SU-DHL-6 (cell line): Measurements from ENCODE around the gene AKAP6.

Experiments used
- H2AFZ ChIP-seq: fragments of 200-600 bp; sonication (generic); 2 replicates; pipeline ENCODE4 v1.6.1; 2014; ENCODE audit warnings: low read depth, mild to moderate bottlenecking, moderate library complexity, mixed read lengths, antibody characterized with exemption, low read length; ENCODE audit not compliant: severe bottlenecking
- H3F3A ChIP-seq: fragments of 200-600 bp; shearing (Covaris generic); 2 replicates; pipeline ENCODE4 v1.6.0; 2016; ENCODE audit warnings: antibody characterized with exemption, mild to moderate bottlenecking; ENCODE audit not compliant: insufficient read depth
- H3K27ac ChIP-seq: fragments of 200-600 bp; sonication (generic); 2 replicates; pipeline ENCODE4 v1.5.1; 2016; ENCODE audit warnings: low read depth, mild to moderate bottlenecking, low read length, moderate library complexity, mixed read lengths
- H3K27me3 ChIP-seq: fragments of 200-600 bp; sonication (generic), shearing (Covaris generic); 2 replicates; pipeline ENCODE4 v1.6.0; 2014; ENCODE audit warnings: mild to moderate bottlenecking, low read length
- H3K36me3 ChIP-seq: fragments of 200-600 bp; sonication (generic); 2 replicates; pipeline ENCODE4 v1.6.1; 2014; ENCODE audit warnings: mild to moderate bottlenecking, low read length, mixed read lengths
- H3K4me2 ChIP-seq: fragments of 300-600, 200-600 bp; shearing (Covaris generic), sonication (generic); 2 replicates; pipeline ENCODE4 v1.6.0; 2014; ENCODE audit warnings: low read length, low read depth, mild to moderate bottlenecking; ENCODE audit not compliant: poor library complexity, severe bottlenecking
- H3K4me3 ChIP-seq: fragments of 200-600 bp; sonication (generic); 2 replicates; pipeline ENCODE4 v1.5.1; 2014; ENCODE audit warnings: antibody characterized with exemption, low read length, mild to moderate bottlenecking, mixed read lengths; ENCODE audit not compliant: insufficient read depth, poor library complexity, severe bottlenecking
- H3K79me2 ChIP-seq: fragments of 200-600 bp; sonication (generic); 2 replicates; pipeline ENCODE4 v1.6.1; 2014; ENCODE audit warnings: mild to moderate bottlenecking, low read length, moderate library complexity; ENCODE audit not compliant: insufficient read depth
- H3K9ac ChIP-seq: fragments of 200-600 bp; sonication (generic); 2 replicates; pipeline ENCODE4 v1.7.0; 2014; ENCODE audit warnings: mild to moderate bottlenecking, low read length
- H3K9me2 ChIP-seq: fragments of 200-600 bp; sonication (generic); replicated peaks from 2 replicates; pipeline ENCODE4 v1.6.1; 2014; ENCODE audit warnings: low read length; ENCODE audit not compliant: insufficient read depth
- H3K9me3 ChIP-seq: fragments of 200-600 bp; sonication (generic); 2 replicates; pipeline ENCODE4 v1.6.1; 2014; ENCODE audit warnings: low read length, mixed read lengths; ENCODE audit not compliant: insufficient read depth
- H4K20me1 ChIP-seq: fragments of 200-600 bp; sonication (generic); 2 replicates; pipeline ENCODE4 v1.6.1; 2014; ENCODE audit warnings: low read depth, mild to moderate bottlenecking, antibody characterized with exemption, low read length, moderate library complexity, mixed read lengths
- CTCF ChIP-seq: fragments of 200-600 bp; sonication (generic); IDR thresholded peaks from one replicate; pipeline ENCODE4 v1.5.1; 2017; ENCODE audit warnings: antibody characterized with exemption, mild to moderate bottlenecking, low read length, moderate library complexity; ENCODE audit not compliant: insufficient read depth, poor library complexity, severe bottlenecking
- EZH2phosphoT487 ChIP-seq: fragments of 200-600 bp; sonication (generic), shearing (Covaris generic); conservative IDR thresholded peaks from 2 replicates; pipeline ENCODE4 v1.6.1; 2018; ENCODE audit warnings: mild to moderate bottlenecking, antibody characterized with exemption, low read length, moderate library complexity, mixed read lengths

AKAP6 gene

GRCh38 chr14:32417956-32418552 lies 89.0 kb downstream of the AKAP6 start:
- no peaks in the 10 kb centered on the region for H3K36me3 ChIP-seq
- H3K27ac ChIP-seq: no peak overlapping the region
- no peak overlapping the region for H3K4me3 ChIP-seq
- no peaks in the 10 kb centered on the region for H3F3A ChIP-seq
- no peak overlapping the region for H3K9ac ChIP-seq
- H3K9me3 ChIP-seq: no peaks in the 10 kb centered on the region
- no peak for TF ChIP-seq CTCF
- TF ChIP-seq EZH2phosphoT487: no peak
- no peaks in the 10 kb centered on the region for H3K27me3 ChIP-seq
- no peaks in the 10 kb centered on the region for H4K20me1 ChIP-seq
- H3K4me2 ChIP-seq: no peak overlapping the region
- H3K9me2 ChIP-seq: no peaks in the 10 kb centered on the region
- no peaks in the 10 kb centered on the region for H3K79me2 ChIP-seq
- H2AFZ ChIP-seq: no peak overlapping the region

GRCh38 chr14:32419429-32419828 lies 90.3 kb downstream of the AKAP6 start:
- no peak overlapping the region for H3K27ac ChIP-seq
- no peaks in the 10 kb centered on the region for H4K20me1 ChIP-seq
- H3K9ac ChIP-seq: no peak overlapping the region
- no peaks in the 10 kb centered on the region for H3K9me2 ChIP-seq
- H3K9me3 ChIP-seq: no peaks in the 10 kb centered on the region
- H3K4me3 ChIP-seq: no peak overlapping the region
- no peaks in the 10 kb centered on the region for H3K27me3 ChIP-seq
- H2AFZ ChIP-seq: no peak overlapping the region
- H3K4me2 ChIP-seq: no peak overlapping the region
- no peaks in the 10 kb centered on the region for H3K79me2 ChIP-seq
- no peaks in the 10 kb centered on the region for H3F3A ChIP-seq
- no peaks in the 10 kb centered on the region for H3K36me3 ChIP-seq
- TF ChIP-seq CTCF: no peak
- TF ChIP-seq EZH2phosphoT487: no peak

- Histone ChIP-seq H3K79me2 (no peaks in the 10 kb centered on the region), H3K4me3 (no peak overlapping the region), H2AFZ (no peak overlapping the region), H3K9me3 (no peaks in the 10 kb centered on the region), H3K9me2 (no peaks in the 10 kb centered on the region), H3K36me3 (no peaks in the 10 kb centered on the region), H3K4me2 (no peak overlapping the region), H3K27me3 (no peaks in the 10 kb centered on the region), H3K27ac (no peak overlapping the region), H3K9ac (no peak overlapping the region), H4K20me1 (no peaks in the 10 kb centered on the region), H3F3A (no peaks in the 10 kb centered on the region)
- no peak for TF ChIP-seq CTCF
- TF ChIP-seq EZH2phosphoT487: no peak
Observed at GRCh38 chr14:32421781-32422180, 92.7 kb downstream of the AKAP6 start.
